ENCODE data around the gene ENOX1. TPM values are rescaled to one million over a fixed set of nuclear protein-coding genes. Genes with fewer than 3 reads are reported as not detected.

ENOX1 gene
- total RNA-seq, 1 donor from 2014 or later: 11.5 TPM

DNA sequence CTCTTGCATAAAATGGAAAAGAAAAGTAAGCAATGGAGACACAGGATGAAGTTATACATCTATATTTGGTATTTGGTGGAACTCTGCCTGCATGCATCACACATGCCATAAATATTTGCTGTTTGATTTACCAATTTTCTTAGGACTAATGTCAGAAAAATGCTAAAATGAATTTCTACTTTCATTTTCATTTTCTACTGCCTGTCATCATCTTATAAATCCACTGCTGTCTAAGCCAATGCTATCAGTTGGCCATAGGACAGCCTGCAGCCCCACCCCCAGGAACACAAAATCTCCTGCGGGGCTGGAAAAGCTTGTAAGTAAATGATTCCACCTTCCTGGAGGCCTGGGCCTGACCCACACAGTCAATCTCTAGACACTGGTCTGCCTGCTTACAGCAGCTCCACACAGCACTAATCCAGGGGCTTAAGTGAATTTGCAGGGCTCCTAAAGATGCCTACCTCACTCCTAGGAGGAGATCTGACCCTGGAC is 122.0 kb downstream of the ENOX1 start:
- Histone ChIP-seq H3K4me3 (ENCODE audit: low read length in 3 of 3) (no peak overlapping the region), H3K36me3 (ENCODE audit: control insufficient read depth in 3 of 3, insufficient read depth in 3 of 3, low read length in 3 of 3) (no peaks in the 10 kb centered on the region), H3K9ac (ENCODE audit: low read depth in 1 of 3, low read length in 3 of 3) (no peak overlapping the region), H3K27ac (ENCODE audit: low read depth, low read length) (no peak overlapping the region), H3K9me3 (ENCODE audit: control insufficient read depth in 3 of 3, low read length in 3 of 3) (no peaks in the 10 kb centered on the region), H3K27me3 (ENCODE audit: control insufficient read depth in 3 of 3, insufficient read depth in 3 of 3, low read length in 3 of 3) (no peaks in the 10 kb centered on the region), H3K4me1 (ENCODE audit: control insufficient read depth in 3 of 3, insufficient read depth in 3 of 3, low read length in 3 of 3) (peaks cover 0 to 7% (median 3%) of the 10 kb centered on the region in 3 donors)

DNA sequence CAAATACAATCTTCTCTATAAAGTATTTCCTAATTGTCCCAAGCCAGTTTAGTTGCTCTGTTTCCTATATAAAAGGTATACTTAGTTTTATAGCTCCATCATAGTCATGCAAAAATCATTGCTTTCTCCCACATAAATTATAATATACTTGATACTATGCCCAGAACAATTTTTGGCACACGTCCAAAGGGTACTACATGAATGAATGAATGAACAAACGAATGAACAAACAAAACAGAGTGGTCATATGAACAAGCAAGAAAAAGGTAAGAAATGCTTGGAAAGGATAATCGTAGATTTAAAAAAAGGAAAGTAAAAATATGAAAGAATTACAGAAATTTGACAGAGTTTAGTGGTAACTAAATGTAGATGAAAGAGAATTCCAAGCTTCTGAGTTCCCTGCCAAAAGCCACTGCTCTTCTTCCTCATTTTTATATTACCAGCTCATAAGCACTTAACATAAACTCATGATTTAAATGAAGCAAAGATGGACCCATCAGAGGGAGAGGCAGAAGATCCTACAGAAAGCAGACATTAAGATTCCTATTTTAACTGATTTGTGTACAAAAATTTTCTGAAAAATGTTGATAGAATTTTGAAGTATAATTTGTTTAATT is 123.2 kb downstream of the ENOX1 start:
- Histone ChIP-seq H3K27me3 (ENCODE audit: control insufficient read depth in 3 of 3, insufficient read depth in 3 of 3, low read length in 3 of 3) (no peaks in the 10 kb centered on the region), H3K4me3 (ENCODE audit: low read length in 3 of 3) (no peak overlapping the region), H3K27ac (ENCODE audit: low read depth, low read length) (no peak overlapping the region), H3K9me3 (ENCODE audit: control insufficient read depth in 3 of 3, low read length in 3 of 3) (no peaks in the 10 kb centered on the region), H3K36me3 (ENCODE audit: control insufficient read depth in 3 of 3, insufficient read depth in 3 of 3, low read length in 3 of 3) (no peaks in the 10 kb centered on the region), H3K9ac (ENCODE audit: low read depth in 1 of 3, low read length in 3 of 3) (no peak overlapping the region), H3K4me1 (ENCODE audit: control insufficient read depth in 3 of 3, insufficient read depth in 3 of 3, low read length in 3 of 3) (peaks cover 0 to 7% (median 3%) of the 10 kb centered on the region in 3 donors)

DNA sequence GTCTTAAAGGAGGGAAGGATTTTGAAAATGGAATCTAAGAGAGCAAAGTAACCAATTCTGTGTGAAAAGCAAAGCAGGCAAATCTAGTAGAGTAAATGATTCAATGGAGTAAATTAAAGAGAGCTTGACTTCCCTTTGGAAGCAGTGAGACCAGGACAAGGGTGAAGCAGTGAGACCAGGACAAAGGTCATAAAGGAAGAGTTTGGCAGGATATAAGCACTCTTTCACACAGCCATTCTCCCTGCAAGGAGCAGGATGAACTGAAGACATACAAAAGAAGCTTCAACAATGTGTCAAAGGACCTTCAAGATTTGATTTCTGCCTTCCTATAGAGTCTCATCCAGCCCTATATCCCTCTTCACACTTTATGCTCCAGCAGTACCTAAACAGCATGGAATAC is 123.8 kb downstream of the ENOX1 start:
- Histone ChIP-seq H3K4me1 (ENCODE audit: control insufficient read depth in 3 of 3, insufficient read depth in 3 of 3, low read length in 3 of 3) (peaks cover 0 to 7% (median 3%) of the 10 kb centered on the region in 3 donors), H3K27me3 (ENCODE audit: control insufficient read depth in 3 of 3, insufficient read depth in 3 of 3, low read length in 3 of 3) (no peaks in the 10 kb centered on the region), H3K4me3 (ENCODE audit: low read length in 3 of 3) (no peak overlapping the region), H3K9me3 (ENCODE audit: control insufficient read depth in 3 of 3, low read length in 3 of 3) (no peaks in the 10 kb centered on the region), H3K9ac (ENCODE audit: low read depth in 1 of 3, low read length in 3 of 3) (no peak overlapping the region), H3K36me3 (ENCODE audit: control insufficient read depth in 3 of 3, insufficient read depth in 3 of 3, low read length in 3 of 3) (no peaks in the 10 kb centered on the region), H3K27ac (ENCODE audit: low read depth, low read length) (no peak overlapping the region)

DNA sequence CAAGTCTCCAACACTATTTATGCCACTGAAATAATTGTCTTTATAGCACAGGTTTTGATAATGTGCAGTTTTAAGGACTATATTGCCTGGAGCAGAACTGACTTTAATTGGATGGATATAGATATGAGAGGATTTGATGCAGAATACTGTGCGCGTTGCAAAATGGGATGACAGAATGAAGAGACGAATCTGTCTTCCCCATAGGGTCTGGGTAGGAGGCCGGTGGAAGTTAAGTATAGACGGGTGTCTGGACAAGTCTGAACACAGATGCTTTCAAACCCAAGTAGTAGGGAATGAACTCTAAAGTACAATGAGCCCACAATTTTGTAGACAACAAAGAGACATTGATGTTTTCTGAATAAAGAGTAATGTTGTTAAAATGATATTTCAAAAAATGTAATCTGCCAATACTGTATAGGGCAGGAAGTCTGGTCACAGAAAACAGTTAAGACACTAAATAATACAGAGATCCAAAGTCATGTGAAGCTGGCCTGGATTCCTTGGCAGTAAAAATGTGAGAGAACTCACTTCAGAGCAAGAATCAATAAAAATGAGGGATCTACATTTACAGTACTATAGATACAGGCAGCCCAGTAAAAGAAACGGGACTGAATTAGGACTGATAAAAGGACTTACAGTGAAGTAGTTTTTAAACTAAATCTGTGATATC is 125.5 kb downstream of the ENOX1 start:
- no peaks in the 10 kb centered on the region for H3K27me3 ChIP-seq (ENCODE audit: control insufficient read depth in 3 of 3, insufficient read depth in 3 of 3, low read length in 3 of 3)
- no peaks in the 10 kb centered on the region for H3K9me3 ChIP-seq (ENCODE audit: control insufficient read depth in 3 of 3, low read length in 3 of 3)
- H3K36me3 ChIP-seq (ENCODE audit: control insufficient read depth in 3 of 3, insufficient read depth in 3 of 3, low read length in 3 of 3): no peaks in the 10 kb centered on the region
- H3K9ac ChIP-seq (ENCODE audit: low read depth in 1 of 3, low read length in 3 of 3): no peak overlapping the region
- no peak overlapping the region for H3K4me3 ChIP-seq (ENCODE audit: low read length in 3 of 3)
- H3K4me1 ChIP-seq (ENCODE audit: control insufficient read depth in 3 of 3, insufficient read depth in 3 of 3, low read length in 3 of 3): peaks cover 0 to 7% (median 3%) of the 10 kb centered on the region in 3 donors
- H3K27ac ChIP-seq (ENCODE audit: low read depth, low read length): no peak overlapping the region

DNA sequence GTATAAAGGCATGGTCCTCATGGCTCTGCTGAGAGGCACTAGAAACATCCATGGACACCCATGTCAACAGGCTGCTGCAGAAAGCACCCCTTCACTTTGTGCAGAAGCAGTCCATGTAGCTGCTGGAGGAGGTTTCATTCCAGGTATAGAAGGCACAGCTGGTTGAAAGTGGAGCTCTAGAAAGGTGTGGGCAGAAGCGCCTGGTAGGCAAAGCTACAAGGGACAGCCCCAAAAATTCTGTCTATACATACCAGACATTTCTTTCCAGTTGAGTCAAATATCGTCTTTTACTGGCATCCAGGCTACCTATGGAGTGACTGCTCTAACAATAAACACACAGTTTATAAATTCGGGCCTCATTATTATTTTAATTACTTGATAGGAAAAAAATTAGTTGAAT is 129.3 kb downstream of the ENOX1 start:
- Histone ChIP-seq H3K9me3 (ENCODE audit: control insufficient read depth in 3 of 3, low read length in 3 of 3) (no peaks in the 10 kb centered on the region), H3K4me3 (ENCODE audit: low read length in 3 of 3) (no peak overlapping the region), H3K4me1 (ENCODE audit: control insufficient read depth in 3 of 3, insufficient read depth in 3 of 3, low read length in 3 of 3) (peaks cover 0 to 7% (median 0%) of the 10 kb centered on the region in 3 donors), H3K27me3 (ENCODE audit: control insufficient read depth in 3 of 3, insufficient read depth in 3 of 3, low read length in 3 of 3) (no peaks in the 10 kb centered on the region), H3K36me3 (ENCODE audit: control insufficient read depth in 3 of 3, insufficient read depth in 3 of 3, low read length in 3 of 3) (no peaks in the 10 kb centered on the region), H3K9ac (ENCODE audit: low read depth in 1 of 3, low read length in 3 of 3) (no peak overlapping the region), H3K27ac (ENCODE audit: low read depth, low read length) (no peak overlapping the region)

DNA sequence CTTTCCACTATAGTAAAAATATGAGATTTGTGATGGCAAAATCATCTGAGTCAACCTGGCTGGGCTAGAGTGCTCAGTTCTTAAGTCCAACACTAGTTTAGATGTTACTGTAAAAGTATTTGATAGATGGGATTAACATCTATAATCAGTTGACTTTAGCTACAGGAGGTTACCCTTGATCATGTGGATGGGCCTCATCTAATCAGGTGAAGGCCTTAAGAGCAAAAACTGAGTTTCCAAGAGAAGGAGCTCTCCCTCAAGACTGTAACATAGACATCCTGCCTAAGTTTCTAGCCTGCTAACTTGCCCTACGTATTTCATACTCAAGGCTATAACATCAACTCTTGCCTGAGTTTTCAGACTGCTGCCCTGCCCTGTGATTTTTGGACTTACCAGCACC is 132.8 kb downstream of the ENOX1 start:
- no peaks in the 10 kb centered on the region for H3K9me3 ChIP-seq (ENCODE audit: control insufficient read depth in 3 of 3, low read length in 3 of 3)
- H3K27ac ChIP-seq (ENCODE audit: low read depth, low read length): no peak overlapping the region
- H3K4me3 ChIP-seq (ENCODE audit: low read length in 3 of 3): no peak overlapping the region
- H3K9ac ChIP-seq (ENCODE audit: low read depth in 1 of 3, low read length in 3 of 3): no peak overlapping the region
- peaks cover 0 to 7% (median 0%) of the 10 kb centered on the region in 3 donors for H3K4me1 ChIP-seq (ENCODE audit: control insufficient read depth in 3 of 3, insufficient read depth in 3 of 3, low read length in 3 of 3)
- no peaks in the 10 kb centered on the region for H3K27me3 ChIP-seq (ENCODE audit: control insufficient read depth in 3 of 3, insufficient read depth in 3 of 3, low read length in 3 of 3)
- H3K36me3 ChIP-seq (ENCODE audit: control insufficient read depth in 3 of 3, insufficient read depth in 3 of 3, low read length in 3 of 3): no peaks in the 10 kb centered on the region

DNA sequence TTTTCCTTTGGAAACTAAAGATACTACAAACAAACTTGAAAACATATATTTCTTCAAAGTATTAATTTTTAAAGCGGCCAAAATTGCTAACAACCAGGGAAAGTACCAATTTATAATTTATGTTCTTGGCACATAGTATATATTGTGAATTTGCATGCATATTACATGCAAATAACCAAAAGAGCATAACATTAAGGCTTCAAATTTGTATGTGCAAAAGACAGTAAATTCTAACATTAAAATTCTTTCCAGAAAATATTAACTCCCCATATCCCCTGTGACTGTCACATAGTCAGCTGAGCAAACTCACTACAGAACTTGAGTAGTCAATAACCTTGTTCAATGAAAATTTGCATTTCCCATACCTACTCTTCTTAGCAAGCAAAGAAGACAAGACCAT is 133.4 kb downstream of the ENOX1 start:
- no peaks in the 10 kb centered on the region for H3K36me3 ChIP-seq (ENCODE audit: control insufficient read depth in 3 of 3, insufficient read depth in 3 of 3, low read length in 3 of 3)

DNA sequence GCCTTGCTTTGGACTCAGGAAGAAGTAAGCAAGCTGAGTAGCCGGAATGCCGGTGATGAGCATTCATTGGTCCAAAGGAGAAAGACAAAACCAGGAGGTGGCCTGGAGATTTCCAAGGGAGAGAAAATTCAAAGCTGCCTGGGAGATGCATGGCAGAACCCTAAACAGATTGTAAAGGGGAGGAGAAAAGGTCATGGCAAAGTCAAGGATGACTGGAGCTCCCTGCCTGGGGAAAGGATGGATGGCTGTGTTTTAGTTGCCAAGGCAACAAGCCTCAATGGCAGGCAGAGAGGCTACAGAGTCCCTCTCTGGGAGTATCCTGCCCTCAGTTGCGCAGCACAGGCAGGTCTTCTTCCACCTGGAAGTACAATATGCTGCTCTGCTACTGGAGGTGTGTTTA is 134.0 kb downstream of the ENOX1 start:
- Histone ChIP-seq H3K4me1 (ENCODE audit: control insufficient read depth in 3 of 3, insufficient read depth in 3 of 3, low read length in 3 of 3) (peaks cover 0 to 7% (median 0%) of the 10 kb centered on the region in 3 donors), H3K36me3 (ENCODE audit: control insufficient read depth in 3 of 3, insufficient read depth in 3 of 3, low read length in 3 of 3) (no peaks in the 10 kb centered on the region)

More for the DNA sequence above, 133.4 kb downstream of the ENOX1 start:
- no peak overlapping the region for H3K27ac ChIP-seq (ENCODE audit: low read depth, low read length)
- peaks cover 0 to 7% (median 0%) of the 10 kb centered on the region in 3 donors for H3K4me1 ChIP-seq (ENCODE audit: control insufficient read depth in 3 of 3, insufficient read depth in 3 of 3, low read length in 3 of 3)
- H3K9ac ChIP-seq (ENCODE audit: low read depth in 1 of 3, low read length in 3 of 3): no peak overlapping the region
- no peaks in the 10 kb centered on the region for H3K27me3 ChIP-seq (ENCODE audit: control insufficient read depth in 3 of 3, insufficient read depth in 3 of 3, low read length in 3 of 3)
- no peaks in the 10 kb centered on the region for H3K9me3 ChIP-seq (ENCODE audit: control insufficient read depth in 3 of 3, low read length in 3 of 3)
- no peak overlapping the region for H3K4me3 ChIP-seq (ENCODE audit: low read length in 3 of 3)

DNA sequence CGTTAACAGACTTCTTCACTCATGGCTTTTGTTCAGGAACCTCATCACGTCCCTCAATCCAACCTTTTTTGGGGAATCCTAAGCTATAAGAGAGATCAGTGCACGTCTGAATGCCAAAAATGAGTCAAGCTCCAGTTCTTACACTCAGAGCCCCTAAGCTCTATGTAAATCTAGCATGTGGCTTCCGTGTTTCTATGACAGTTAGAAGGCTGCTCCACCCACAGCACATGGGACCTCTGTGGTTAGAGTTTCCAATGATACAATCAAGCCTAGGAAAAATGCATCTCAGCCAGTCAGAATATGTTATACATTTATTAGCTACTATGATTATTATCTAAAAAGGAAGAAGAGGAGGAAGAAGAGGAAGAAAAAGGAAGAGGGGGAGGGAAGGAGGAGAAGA is 135.9 kb downstream of the ENOX1 start:
- H3K27ac ChIP-seq (ENCODE audit: low read depth, low read length): no peak overlapping the region
- no peak overlapping the region for H3K9ac ChIP-seq (ENCODE audit: low read depth in 1 of 3, low read length in 3 of 3)
- no peak overlapping the region for H3K4me3 ChIP-seq (ENCODE audit: low read length in 3 of 3)
- H3K4me1 ChIP-seq (ENCODE audit: control insufficient read depth in 3 of 3, insufficient read depth in 3 of 3, low read length in 3 of 3): peaks cover 0 to 7% (median 0%) of the 10 kb centered on the region in 3 donors
- no peaks in the 10 kb centered on the region for H3K27me3 ChIP-seq (ENCODE audit: control insufficient read depth in 3 of 3, insufficient read depth in 3 of 3, low read length in 3 of 3)
- no peaks in the 10 kb centered on the region for H3K36me3 ChIP-seq (ENCODE audit: control insufficient read depth in 3 of 3, insufficient read depth in 3 of 3, low read length in 3 of 3)
- H3K9me3 ChIP-seq (ENCODE audit: control insufficient read depth in 3 of 3, low read length in 3 of 3): no peaks in the 10 kb centered on the region

More for the DNA sequence above, 134.0 kb downstream of the ENOX1 start:
- Histone ChIP-seq H3K27ac (ENCODE audit: low read depth, low read length) (no peak overlapping the region), H3K4me3 (ENCODE audit: low read length in 3 of 3) (no peak overlapping the region), H3K27me3 (ENCODE audit: control insufficient read depth in 3 of 3, insufficient read depth in 3 of 3, low read length in 3 of 3) (no peaks in the 10 kb centered on the region), H3K9ac (ENCODE audit: low read depth in 1 of 3, low read length in 3 of 3) (no peak overlapping the region), H3K9me3 (ENCODE audit: control insufficient read depth in 3 of 3, low read length in 3 of 3) (no peaks in the 10 kb centered on the region)

DNA sequence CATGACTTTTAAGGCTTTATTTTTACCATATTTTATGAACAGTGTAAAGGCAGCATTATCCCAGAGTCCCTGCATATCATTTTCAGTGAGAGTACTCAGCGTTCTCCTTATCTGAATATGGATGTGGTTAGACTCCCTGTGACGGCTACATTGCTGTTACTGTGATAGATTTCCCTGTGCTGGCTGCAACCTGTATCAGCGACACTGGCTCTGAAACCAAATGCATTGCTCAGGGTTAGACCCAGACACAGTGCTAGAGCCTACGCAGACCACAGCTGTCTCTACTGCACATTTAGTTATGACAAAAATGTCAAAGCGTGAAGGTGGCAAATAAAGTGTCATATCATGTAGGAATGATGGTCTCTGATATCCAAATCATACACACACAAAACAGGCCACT is 138.0 kb downstream of the ENOX1 start:
- Histone ChIP-seq H3K36me3 (ENCODE audit: control insufficient read depth in 3 of 3, insufficient read depth in 3 of 3, low read length in 3 of 3) (no peaks in the 10 kb centered on the region), H3K27me3 (ENCODE audit: control insufficient read depth in 3 of 3, insufficient read depth in 3 of 3, low read length in 3 of 3) (no peaks in the 10 kb centered on the region), H3K4me1 (ENCODE audit: control insufficient read depth in 3 of 3, insufficient read depth in 3 of 3, low read length in 3 of 3) (no peaks in the 10 kb centered on the region), H3K27ac (ENCODE audit: low read depth, low read length) (no peak overlapping the region), H3K9me3 (ENCODE audit: control insufficient read depth in 3 of 3, low read length in 3 of 3) (no peaks in the 10 kb centered on the region), H3K9ac (ENCODE audit: low read depth in 1 of 3, low read length in 3 of 3) (no peak overlapping the region), H3K4me3 (ENCODE audit: low read length in 3 of 3) (no peak overlapping the region)
